NOMO-1 (cell line): ENCODE results near the gene APBB2.

ENCODE experiments used
- DNase-seq, 2 experiments: peaks; one replicate each; lab custom pipeline; 2025; ENCODE audit not compliant: unreplicated experiment in 2 of 2; lab: John Stamatoyannopoulos, UW

APBB2 gene

GRCh38 chr4:41110050-41110449 is 104.3 kb downstream of the APBB2 start:
- no peak for DNase-seq

- no peak for DNase-seq
These were observed 105.9 kb downstream of the APBB2 start for GRCh38 chr4:41108481-41108880.

DNA sequence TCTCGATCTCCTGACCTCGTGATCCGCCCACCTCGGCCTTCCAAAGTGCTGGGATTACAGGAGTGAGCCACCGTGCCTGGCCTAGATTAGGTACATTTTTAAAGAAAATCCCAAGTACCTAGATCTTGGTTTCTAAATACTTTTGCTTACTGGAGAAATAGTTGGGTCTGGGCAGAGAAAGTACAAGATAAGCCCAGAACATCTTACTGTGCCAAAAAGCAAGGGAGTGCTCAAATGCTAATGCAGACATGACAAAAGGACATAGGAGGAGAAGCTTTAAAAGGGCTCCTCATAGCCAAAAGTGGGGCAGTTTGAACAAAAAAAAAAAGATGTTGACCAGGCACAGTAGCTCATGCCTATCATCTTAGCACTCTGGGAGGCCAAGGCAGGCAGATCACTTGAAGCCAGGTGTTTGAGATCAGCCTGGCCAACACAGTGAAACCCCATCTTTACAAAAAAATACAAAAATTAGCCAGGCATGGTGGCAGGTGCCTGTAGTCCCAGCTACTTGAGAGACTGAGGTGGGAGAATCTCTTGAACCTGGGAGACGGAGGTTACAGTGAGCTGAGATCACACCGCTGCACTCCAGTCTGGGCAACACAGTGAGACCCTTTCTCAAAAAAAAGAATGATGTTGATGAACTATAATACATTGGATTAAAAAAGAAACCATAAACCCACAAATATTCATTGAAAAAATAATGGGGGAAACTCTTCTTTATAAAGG is 107.5 kb downstream of the APBB2 start:
- no peak for DNase-seq

DNA sequence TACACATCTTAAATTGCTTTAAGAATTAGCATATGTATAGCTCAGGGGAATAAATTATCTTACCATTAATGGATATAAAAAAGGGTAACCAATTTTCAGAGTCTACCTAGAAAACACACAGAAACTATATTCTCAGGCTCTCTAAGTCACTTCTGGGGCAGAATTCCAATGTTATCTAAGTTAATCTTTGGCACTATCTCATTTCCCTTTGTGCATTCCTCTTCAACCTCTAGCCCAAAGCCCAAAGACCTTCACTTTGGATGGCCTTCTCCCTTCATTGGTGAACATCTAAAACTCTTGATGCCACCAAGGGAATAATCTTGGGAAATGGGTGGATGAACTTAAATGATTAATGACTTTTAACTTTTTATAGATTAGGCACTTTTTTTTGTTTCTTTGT is 108.3 kb downstream of the APBB2 start:
- DNase-seq: no peak

DNA sequence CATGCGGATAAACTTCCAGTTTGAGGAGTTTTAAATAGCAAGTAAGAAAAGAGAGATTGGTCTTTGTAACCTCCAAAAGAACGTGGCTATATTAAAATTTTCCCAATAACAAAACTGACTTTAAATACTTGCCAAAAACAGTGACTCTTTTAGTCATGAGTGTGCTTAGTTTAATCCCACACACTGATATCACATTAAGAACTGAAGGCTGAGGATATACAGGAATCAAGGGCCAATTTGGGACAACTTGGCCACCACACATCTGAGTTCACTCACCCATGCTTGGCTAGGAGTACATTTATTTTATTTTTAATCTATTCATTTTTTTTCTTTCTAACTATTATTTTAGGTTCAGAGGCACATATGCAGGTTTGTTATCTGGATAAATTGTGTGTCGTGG is 110.2 kb downstream of the APBB2 start:
- DNase-seq: no peak

- no peak for DNase-seq
These were observed 110.7 kb downstream of the APBB2 start for GRCh38 chr4:41103657-41104056.

- no peak for DNase-seq
These were observed 111.8 kb downstream of the APBB2 start for GRCh38 chr4:41102414-41103092.

- no peak for DNase-seq
These were observed 116.0 kb downstream of the APBB2 start for GRCh38 chr4:41098093-41099048.

GRCh38 chr4:41095973-41096372 is 118.4 kb downstream of the APBB2 start:
- peak in 1 of 2 experiments; percentile 30 for DNase-seq

DNA sequence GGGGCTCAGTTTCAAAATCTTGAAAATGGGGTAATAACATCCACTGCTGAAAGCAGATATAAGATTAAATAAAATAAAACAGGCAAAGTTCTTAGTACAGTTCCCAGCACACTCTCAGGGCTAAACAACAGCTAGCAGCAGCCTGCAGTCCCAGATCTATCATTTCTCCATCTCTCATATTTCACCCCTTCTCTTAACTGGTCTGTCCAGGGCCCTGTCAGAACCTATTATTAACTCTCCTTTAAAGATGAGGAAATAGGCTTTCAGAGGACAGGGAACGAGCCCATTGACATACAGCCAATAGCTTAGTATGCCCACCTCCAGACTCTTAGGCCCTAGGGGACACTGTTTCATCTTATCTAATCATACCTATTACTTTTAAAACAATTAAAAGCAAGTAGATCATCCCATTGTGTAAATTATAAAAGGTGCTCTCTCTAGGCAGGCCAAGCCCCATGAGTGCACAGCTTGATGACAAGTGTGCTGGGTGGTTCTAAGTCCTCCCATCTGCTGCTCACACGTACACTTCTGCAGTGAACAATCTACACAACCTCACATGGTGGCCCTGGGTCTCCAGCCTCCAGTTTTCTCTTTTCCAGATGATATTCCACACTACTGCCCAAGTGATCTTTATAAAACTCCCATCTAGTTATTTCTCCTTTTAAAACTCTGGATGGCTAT is 119.0 kb downstream of the APBB2 start:
- DNase-seq: no peak

DNA sequence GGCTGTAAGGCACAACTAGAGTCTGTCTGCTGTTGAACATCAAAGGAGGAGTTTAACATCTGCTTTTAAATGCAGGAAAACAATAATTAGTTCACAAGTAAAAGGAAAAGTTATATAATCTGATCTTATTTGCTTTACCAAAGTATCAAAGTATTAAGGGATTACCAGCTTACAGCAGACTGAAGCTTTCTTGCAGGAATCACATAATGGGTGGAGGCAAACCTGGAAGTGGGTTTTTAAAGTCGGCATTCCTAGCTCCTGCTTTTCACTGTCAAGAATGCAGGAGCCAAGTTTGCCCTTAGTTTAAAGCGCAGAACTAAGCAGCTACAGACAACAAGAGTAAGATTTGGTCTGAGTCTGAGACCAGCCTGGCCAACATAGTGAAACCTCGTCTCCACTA is 122.2 kb downstream of the APBB2 start:
- no peak for DNase-seq

- DNase-seq: no peak
These were observed 132.5 kb downstream of the APBB2 start for GRCh38 chr4:41081847-41082246.

DNA sequence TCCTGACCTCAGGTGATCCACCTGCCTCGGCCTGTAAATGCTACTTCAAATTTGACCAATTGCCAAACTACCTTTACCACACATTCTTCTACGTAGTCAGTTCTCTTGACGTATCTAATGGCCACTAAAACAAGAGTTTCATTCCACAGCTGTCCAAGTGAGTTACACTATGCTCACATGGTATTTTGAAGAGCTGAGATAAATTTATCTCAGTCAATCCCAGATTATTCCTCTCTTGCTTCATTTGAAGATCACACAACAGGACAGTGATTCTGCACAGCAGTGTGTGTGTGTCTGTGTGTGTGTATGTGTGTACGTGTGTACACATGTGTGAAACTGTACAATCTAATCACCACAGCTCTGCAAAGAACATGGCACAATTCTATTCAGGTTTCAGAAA is 133.4 kb downstream of the APBB2 start:
- DNase-seq: no peak

DNA sequence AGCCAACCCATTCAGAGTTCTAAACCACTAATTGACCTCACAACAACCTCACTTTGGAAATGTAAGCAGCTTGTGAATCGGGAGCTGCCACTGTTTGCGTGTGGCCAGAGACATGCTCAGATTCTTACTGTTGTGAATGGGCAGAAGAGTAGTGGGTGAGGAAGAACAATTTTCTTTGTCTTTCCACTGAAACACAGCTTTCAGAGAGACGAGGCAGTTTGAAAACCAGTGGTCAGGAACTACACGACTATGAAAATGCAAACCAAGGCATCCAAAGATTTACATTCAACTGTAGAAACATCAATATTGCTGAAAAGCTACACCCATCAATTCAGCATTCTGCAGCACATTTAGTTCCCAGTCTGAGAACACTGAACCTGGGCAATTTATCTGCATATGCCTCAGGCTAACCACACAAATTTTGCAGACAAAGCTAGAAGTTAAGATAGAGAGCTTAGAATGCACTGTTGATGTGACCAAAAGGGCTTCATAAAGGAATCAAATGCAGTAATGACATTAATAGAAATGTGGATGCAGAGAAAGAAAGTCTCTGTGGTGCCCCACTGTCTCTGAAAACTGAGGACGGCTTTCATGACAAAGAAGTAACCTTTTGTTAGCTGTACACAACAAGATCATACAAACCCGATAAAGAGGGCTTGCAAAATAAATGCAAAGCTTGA is 134.3 kb downstream of the APBB2 start:
- no peak for DNase-seq

GRCh38 chr4:41077628-41078027 is 136.7 kb downstream of the APBB2 start:
- no peak for DNase-seq

DNA sequence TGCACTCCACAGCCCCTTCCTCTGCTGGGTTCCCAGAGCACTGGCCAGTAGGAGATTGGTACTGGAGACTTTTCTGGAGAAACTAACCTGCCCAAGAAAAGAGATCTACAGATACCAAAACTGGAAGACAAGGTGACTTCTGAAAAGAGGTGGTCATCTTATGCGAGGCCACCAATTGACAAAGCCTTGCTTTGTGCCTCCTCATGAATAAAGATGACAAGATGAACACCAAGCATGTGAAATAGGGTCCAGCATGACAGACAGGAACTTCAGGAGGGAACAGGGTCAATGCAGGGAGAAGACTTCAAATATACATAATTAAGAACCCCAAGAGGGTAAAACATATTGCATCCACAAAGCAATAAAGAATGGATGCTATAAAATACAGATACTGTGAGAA is 137.9 kb downstream of the APBB2 start:
- DNase-seq: no peak

DNA sequence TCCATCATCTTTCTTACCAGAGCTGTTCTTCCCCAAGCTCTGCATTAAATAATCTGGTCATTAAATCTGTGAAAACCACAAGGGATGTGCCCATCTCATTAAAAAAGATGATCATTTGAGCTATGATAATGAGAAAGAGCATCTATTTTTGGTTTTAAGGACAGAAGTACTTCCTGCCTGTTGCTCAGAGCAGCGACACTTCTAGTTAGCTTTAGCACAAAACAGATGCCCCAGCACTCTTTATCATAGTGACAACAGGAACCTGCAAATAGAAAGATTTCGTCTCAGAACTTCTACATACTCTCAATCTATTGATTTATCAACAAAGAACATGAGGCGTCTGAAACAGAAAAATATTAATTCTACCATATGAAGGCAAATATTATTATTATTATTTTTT is 140.1 kb downstream of the APBB2 start:
- DNase-seq: no peak

GRCh38 chr4:41072021-41072777 is 142.1 kb downstream of the APBB2 start:
- DNase-seq: no peak

GRCh38 chr4:41070516-41071281 is 143.6 kb downstream of the APBB2 start:
- no peak for DNase-seq
